ENCODE results near the gene DSC1. TPM values are rescaled to one million over a fixed set of nuclear protein-coding genes. Genes with fewer than 3 reads are reported as not detected.

The DSC1 gene
- total and polyA plus RNA-seq, 2 of the 4 experiments (the other 2 are of a cell fraction), result not detected

DNA sequence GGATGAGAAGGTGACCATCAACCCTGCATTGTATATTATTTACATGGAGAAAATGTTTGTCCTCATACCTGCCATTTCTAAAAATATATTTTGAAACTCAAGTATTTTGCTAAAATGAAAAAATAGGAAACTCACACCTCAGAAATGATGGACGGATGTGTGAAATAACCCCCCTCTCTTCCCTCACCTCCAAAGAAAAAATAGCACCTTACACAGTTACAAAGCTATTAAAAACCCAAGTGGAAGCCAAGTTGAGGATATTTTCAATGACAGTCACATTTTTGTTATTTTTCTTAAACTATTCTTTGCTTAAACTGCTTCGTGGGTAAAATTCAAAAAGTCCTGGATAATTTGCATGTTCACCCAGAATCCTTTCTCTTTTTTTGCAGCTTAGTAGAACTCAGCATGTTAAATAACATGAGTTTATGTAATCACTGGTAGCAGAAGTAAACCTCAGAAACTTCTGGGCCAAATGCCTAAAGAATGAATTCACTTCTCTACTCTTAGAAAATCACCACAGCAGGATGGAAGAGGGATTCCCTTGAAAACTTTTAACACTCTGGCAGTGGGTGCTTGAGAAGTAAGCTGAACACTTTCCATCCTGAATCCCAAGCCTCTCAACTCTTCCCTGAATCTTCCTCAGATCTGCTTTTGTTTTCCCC is 768 bp downstream of the DSC1 start:
- dilution Hi-C loops (cut with HindIII; ENCODE audit: low sequenced_read_pairs, unreplicated experiment) (no loop called here), intact Hi-C loops (cut with micrococcal nuclease) (no loop called here), in situ Hi-C loops (cut with MboI; ENCODE audit: low sequenced_read_pairs) (no loop called here)
- POLR2A ChIA-PET (ENCODE audit: unreplicated experiment), result no interaction called here
- Histone ChIP-seq H3K18ac (ENCODE audit: low read depth, low read length) (no peak overlapping the region), H3K4me1 (ENCODE audit: control insufficient read depth, insufficient read depth, low read length) (no peaks in the 10 kb centered on the region), H3K36me3 (ENCODE audit: control insufficient read depth, insufficient read depth, low read length) (no peaks in the 10 kb centered on the region), H2BK15ac (ENCODE audit: low read depth, low read length) (no peak overlapping the region), H3K79me1 (ENCODE audit: low read depth in 1 of 2, low read length in 2 of 2) (no peaks in the 10 kb centered on the region), H3K14ac (replicated peaks; ENCODE audit: low read depth, low read length) (no peak overlapping the region), H3K4me2 (ENCODE audit: low read depth, low read length) (no peak overlapping the region), H3K56ac (ENCODE audit: extremely low read depth, insufficient read depth, low read length) (no peak overlapping the region), H3K27ac (ENCODE audit: insufficient read depth, low read length) (no peak overlapping the region), H3K4me3 (ENCODE audit: insufficient read depth, low read depth, low read length) (no peak overlapping the region), H4K91ac (ENCODE audit: insufficient read depth, low read depth, low read length) (no peak overlapping the region), H3K9me3 (ENCODE audit: control insufficient read depth, insufficient read depth, low read length) (no peaks in the 10 kb centered on the region; the same call in 1 of the 2 replicates), H2BK20ac (ENCODE audit: low read depth, low read length) (no peak overlapping the region), H2BK5ac (ENCODE audit: low read depth, low read length, poor library complexity, severe bottlenecking) (no peak overlapping the region), H2AK9ac (replicated peaks; ENCODE audit: low read depth, low read length, poor library complexity) (no peak overlapping the region), H3K23ac (ENCODE audit: low read depth, low read length) (no peak overlapping the region), H3K9ac (ENCODE audit: low read depth, low read length) (no peak overlapping the region), H2AK5ac (ENCODE audit: low read depth, low read length) (no peak overlapping the region), H4K5ac (ENCODE audit: low read depth, low read length) (no peak overlapping the region), H4K20me1 (ENCODE audit: insufficient read depth, low read length) (no peaks in the 10 kb centered on the region), H4K8ac (ENCODE audit: low read depth in 2 of 2, low read length in 2 of 2) (no peak overlapping the region), H2BK120ac (ENCODE audit: low read depth, low read length) (no peak overlapping the region), H3K27me3 (ENCODE audit: control insufficient read depth, insufficient read depth, low read length) (no peaks in the 10 kb centered on the region), H3K4ac (ENCODE audit: low read depth, low read length) (no peak overlapping the region), H2AFZ (replicated peaks; ENCODE audit: low read length, poor library complexity) (no peak overlapping the region), H3K9me1 (ENCODE audit: insufficient read depth, low read length) (no peaks in the 10 kb centered on the region)
- CTCF ChIA-PET, result no interaction called here
- no peak for DNase-seq
- no peak for ATAC-seq (ENCODE audit: low read depth)
- WGBS, 2 experiments (ENCODE audit: extremely low coverage in 2 of 2, insufficient read length in 1 of 2), result no CpG with 5 or more reads among the region's 2 CpGs
- TF ChIP-seq, protein P1, sequence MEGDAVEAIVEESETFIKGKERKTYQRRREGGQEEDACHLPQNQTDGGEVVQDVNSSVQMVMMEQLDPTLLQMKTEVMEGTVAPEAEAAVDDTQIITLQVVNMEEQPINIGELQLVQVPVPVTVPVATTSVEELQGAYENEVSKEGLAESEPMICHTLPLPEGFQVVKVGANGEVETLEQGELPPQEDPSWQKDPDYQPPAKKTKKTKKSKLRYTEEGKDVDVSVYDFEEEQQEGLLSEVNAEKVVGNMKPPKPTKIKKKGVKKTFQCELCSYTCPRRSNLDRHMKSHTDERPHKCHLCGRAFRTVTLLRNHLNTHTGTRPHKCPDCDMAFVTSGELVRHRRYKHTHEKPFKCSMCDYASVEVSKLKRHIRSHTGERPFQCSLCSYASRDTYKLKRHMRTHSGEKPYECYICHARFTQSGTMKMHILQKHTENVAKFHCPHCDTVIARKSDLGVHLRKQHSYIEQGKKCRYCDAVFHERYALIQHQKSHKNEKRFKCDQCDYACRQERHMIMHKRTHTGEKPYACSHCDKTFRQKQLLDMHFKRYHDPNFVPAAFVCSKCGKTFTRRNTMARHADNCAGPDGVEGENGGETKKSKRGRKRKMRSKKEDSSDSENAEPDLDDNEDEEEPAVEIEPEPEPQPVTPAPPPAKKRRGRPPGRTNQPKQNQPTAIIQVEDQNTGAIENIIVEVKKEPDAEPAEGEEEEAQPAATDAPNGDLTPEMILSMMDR (conservative IDR thresholded peaks at IDR 0.05; ENCODE audit: low read depth, low read length), result no peak
- TF ChIP-seq MAFK (IDR thresholded peaks at IDR 0.05; ENCODE audit: low read depth, low read length) (no peak), MXI1 (IDR thresholded peaks at IDR 0.05; ENCODE audit: borderline replicate concordance, low read depth, low read length) (no peak)
- BruUV-seq (replicated peaks), result no TSS peak
